DND-41 (cell line): ENCODE data around the gene IL20RA.

ENCODE experiments used
- EZH2 ChIP-seq: IDR thresholded peaks from 3 replicates; pipeline ENCODE4 v1.6.1; 2012; ENCODE audit warnings: borderline replicate concordance, low read depth, mild to moderate bottlenecking, moderate library complexity, low read length, inconsistent platforms; ENCODE audit not compliant: severe bottlenecking
- TF ChIP-seq, protein P1 (sequence below): IDR thresholded peaks from 2 replicates; pipeline ENCODE4 v1.5.1; 2012; ENCODE audit warnings: borderline replicate concordance, low read length, moderate library complexity, mild to moderate bottlenecking; ENCODE audit not compliant: poor library complexity, severe bottlenecking; ENCODE audit errors: extremely low read depth

DNA sequence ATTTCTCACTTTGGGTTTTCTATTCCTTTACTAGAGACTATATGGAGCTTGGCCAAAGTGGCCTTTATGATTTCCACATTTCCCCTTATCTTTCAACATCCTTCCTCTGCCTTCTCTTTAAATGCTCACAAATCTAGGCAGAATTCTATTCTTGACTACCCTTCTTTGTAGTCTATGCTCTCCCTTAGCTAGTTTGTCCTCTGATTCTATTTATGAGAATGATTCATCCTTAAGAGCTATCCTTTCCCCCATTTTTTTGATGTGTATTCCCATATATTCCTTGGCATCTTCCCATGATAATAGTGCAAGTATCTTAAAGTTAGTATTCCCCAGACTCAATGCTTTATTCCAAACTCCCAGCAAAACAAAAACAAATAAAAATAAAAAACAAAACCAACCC lies 53.1 kb downstream of the IL20RA start:
- TF ChIP-seq, protein P1, sequence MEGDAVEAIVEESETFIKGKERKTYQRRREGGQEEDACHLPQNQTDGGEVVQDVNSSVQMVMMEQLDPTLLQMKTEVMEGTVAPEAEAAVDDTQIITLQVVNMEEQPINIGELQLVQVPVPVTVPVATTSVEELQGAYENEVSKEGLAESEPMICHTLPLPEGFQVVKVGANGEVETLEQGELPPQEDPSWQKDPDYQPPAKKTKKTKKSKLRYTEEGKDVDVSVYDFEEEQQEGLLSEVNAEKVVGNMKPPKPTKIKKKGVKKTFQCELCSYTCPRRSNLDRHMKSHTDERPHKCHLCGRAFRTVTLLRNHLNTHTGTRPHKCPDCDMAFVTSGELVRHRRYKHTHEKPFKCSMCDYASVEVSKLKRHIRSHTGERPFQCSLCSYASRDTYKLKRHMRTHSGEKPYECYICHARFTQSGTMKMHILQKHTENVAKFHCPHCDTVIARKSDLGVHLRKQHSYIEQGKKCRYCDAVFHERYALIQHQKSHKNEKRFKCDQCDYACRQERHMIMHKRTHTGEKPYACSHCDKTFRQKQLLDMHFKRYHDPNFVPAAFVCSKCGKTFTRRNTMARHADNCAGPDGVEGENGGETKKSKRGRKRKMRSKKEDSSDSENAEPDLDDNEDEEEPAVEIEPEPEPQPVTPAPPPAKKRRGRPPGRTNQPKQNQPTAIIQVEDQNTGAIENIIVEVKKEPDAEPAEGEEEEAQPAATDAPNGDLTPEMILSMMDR = no peak
- TF ChIP-seq EZH2 = no peak
